ENCODE results near the gene CEP112. TPM values are rescaled to one million over a fixed set of nuclear protein-coding genes. Genes with fewer than 3 reads are reported as not detected.
A peak's percentile ranks its signal among the peaks of the same experiment; 100 is the strongest.

Gene CEP112
- total and polyA plus RNA-seq, 7 experiments from 2014 or later = 0.08 to 2.5 (median 0.66) TPM; not detected in 1

DNA sequence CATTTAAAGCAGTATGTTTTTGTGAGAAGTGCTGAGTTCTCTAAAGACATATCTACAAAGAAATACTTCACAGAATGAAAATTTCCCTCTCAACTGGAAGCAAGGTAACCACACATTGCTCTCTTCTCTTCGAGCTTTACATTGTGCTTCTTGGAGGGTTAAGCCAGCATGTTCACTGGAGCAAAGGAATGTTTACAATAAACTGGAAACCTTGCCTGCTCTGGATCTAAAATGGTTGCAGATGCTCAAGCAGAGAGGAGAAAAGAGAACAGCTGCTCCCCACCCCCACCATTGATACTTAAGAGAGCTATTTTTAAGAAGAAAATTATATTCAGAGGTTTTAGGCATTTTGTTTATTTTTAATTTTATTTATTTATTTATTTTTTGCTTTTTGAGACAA lies 213.1 kb downstream of the CEP112 start:
- H3K36me3 Mint-ChIP-seq = no peaks in the 10 kb centered on the region
- POLR2A ChIA-PET = no interaction called here
- Histone ChIP-seq H3K4me1 (ENCODE audit: control insufficient read depth in 2 of 2, insufficient read depth in 2 of 2, low read length in 2 of 2) (no peaks in the 10 kb centered on the region), H3K36me3 (ENCODE audit: control insufficient read depth in 2 of 3, insufficient read depth in 3 of 3, low read length in 3 of 3) (no peaks in the 10 kb centered on the region), H3K4me3 (ENCODE audit: low read length) (no peak overlapping the region), H3K9me3 (ENCODE audit: control insufficient read depth in 2 of 3, low read length in 3 of 3) (no peaks in the 10 kb centered on the region), H3K27ac (ENCODE audit: low read depth, low read length) (no peak overlapping the region), H3K27me3 (ENCODE audit: control insufficient read depth in 2 of 2, insufficient read depth in 2 of 2, low read length in 2 of 2) (no peaks in the 10 kb centered on the region)
- H3K27ac Mint-ChIP-seq = no peak overlapping the region
- ATAC-seq (no peak), DNase-seq (no peak)
- CTCF ChIA-PET = no interaction called here
- H3K27me3 Mint-ChIP-seq = peaks cover 0 to 19% (median 12%) of the 10 kb centered on the region in 5 donors
- H3K4me1 Mint-ChIP-seq = no peaks in the 10 kb centered on the region
- intact Hi-C loops (cut with micrococcal nuclease) = no loop called here
- H3K9me3 Mint-ChIP-seq = peaks cover 0 to 2% (median 0%) of the 10 kb centered on the region in 11 donors
- no peak overlapping the region for H3K4me3 Mint-ChIP-seq

DNA sequence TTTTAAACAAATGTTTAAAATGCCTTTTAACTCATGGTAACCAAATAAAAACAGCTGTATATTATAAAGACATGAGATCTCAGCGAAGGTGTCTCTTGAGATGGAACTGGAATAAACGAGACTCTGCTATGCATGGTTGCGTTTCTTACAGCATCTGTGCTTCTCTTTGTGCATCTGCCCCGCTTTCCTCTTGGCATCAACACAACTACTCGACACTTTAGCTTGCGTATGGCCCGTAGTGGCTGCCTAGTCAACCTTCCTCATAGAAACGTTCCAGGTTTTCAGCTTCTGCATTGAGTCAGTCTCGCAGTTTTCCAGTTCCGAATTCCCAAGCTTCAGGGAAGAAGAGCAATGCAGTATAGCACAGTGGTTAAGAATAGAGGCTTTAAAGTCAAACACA lies 214.9 kb downstream of the CEP112 start:
- no peak for DNase-seq
- Mint-ChIP-seq H3K36me3 (no peaks in the 10 kb centered on the region), H3K4me1 (no peaks in the 10 kb centered on the region), H3K4me3 (no peak overlapping the region), H3K27me3 (peaks cover 0 to 19% (median 15%) of the 10 kb centered on the region in 5 donors), H3K9me3 (peaks cover 0 to 2% (median 0%) of the 10 kb centered on the region in 11 donors), H3K27ac (no peak overlapping the region)
- ChIA-PET CTCF (no interaction called here), POLR2A (no interaction called here)
- Histone ChIP-seq H3K4me3 (ENCODE audit: low read length) (no peak overlapping the region), H3K27ac (ENCODE audit: low read depth, low read length) (no peak overlapping the region), H3K9me3 (ENCODE audit: control insufficient read depth in 2 of 3, low read length in 3 of 3) (no peaks in the 10 kb centered on the region), H3K4me1 (ENCODE audit: control insufficient read depth in 2 of 2, insufficient read depth in 2 of 2, low read length in 2 of 2) (no peaks in the 10 kb centered on the region), H3K36me3 (ENCODE audit: control insufficient read depth in 2 of 3, insufficient read depth in 3 of 3, low read length in 3 of 3) (no peaks in the 10 kb centered on the region), H3K27me3 (ENCODE audit: control insufficient read depth in 2 of 2, insufficient read depth in 2 of 2, low read length in 2 of 2) (no peaks in the 10 kb centered on the region)
- ATAC-seq = no peak
- intact Hi-C loops (cut with micrococcal nuclease) = no loop called here

DNA sequence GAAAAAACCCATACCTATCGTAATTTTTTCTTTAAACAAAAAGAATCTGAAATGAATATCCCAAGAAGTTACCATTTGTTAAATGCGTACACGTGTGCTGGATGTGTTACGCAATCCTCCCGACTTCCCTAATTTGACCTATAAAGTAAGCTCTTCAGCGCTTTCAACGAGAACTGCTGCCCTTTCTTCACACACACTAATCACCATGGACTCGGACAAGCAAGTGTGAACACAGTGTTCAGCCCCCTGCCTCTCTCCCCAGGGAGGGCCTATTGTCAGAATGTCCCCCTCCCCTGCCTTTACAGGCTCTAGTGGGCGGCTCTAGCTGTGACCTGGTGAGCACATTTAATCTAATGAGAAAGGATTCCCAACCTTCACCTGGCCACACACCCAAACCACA lies 216.1 kb downstream of the CEP112 start:
- H3K27ac Mint-ChIP-seq = peak overlapping the region in 1 of 9 donors; percentile 26
- no peak for ATAC-seq

GRCh38 chr17:65973237-65973636 lies 218.7 kb downstream of the CEP112 start:
- Mint-ChIP-seq H3K36me3 (no peaks in the 10 kb centered on the region), H3K27ac (no peak overlapping the region), H3K9me3 (peaks cover 0 to 9% (median 0%) of the 10 kb centered on the region in 11 donors), H3K4me1 (no peaks in the 10 kb centered on the region), H3K27me3 (peaks cover 0 to 15% (median 9%) of the 10 kb centered on the region in 5 donors), H3K4me3 (no peak overlapping the region)
- Histone ChIP-seq H3K36me3 (ENCODE audit: control insufficient read depth in 2 of 3, insufficient read depth in 3 of 3, low read length in 3 of 3) (no peaks in the 10 kb centered on the region), H3K27ac (ENCODE audit: low read depth, low read length) (no peak overlapping the region), H3K4me3 (ENCODE audit: low read length) (no peak overlapping the region), H3K27me3 (ENCODE audit: control insufficient read depth in 2 of 2, insufficient read depth in 2 of 2, low read length in 2 of 2) (no peaks in the 10 kb centered on the region), H3K4me1 (ENCODE audit: control insufficient read depth in 2 of 2, insufficient read depth in 2 of 2, low read length in 2 of 2) (no peaks in the 10 kb centered on the region), H3K9me3 (ENCODE audit: control insufficient read depth in 2 of 3, low read length in 3 of 3) (peaks cover 0 to 4% (median 0%) of the 10 kb centered on the region in 3 experiments)
- ATAC-seq = no peak
- ChIA-PET POLR2A (no interaction called here), CTCF (no interaction called here)
- intact Hi-C loops (cut with micrococcal nuclease) = no loop called here
- DNase-seq = no peak

More for the DNA sequence above, 216.1 kb downstream of the CEP112 start:
- no peak for DNase-seq
- Histone ChIP-seq H3K4me3 (ENCODE audit: low read length) (no peak overlapping the region), H3K27me3 (ENCODE audit: control insufficient read depth in 2 of 2, insufficient read depth in 2 of 2, low read length in 2 of 2) (no peaks in the 10 kb centered on the region), H3K27ac (ENCODE audit: low read depth, low read length) (no peak overlapping the region), H3K36me3 (ENCODE audit: control insufficient read depth in 2 of 3, insufficient read depth in 3 of 3, low read length in 3 of 3) (no peaks in the 10 kb centered on the region), H3K4me1 (ENCODE audit: control insufficient read depth in 2 of 2, insufficient read depth in 2 of 2, low read length in 2 of 2) (no peaks in the 10 kb centered on the region), H3K9me3 (ENCODE audit: control insufficient read depth in 2 of 3, low read length in 3 of 3) (no peaks in the 10 kb centered on the region)
- Mint-ChIP-seq H3K27me3 (peaks cover 0 to 16% (median 15%) of the 10 kb centered on the region in 5 donors), H3K36me3 (no peaks in the 10 kb centered on the region), H3K4me3 (no peak overlapping the region), H3K9me3 (peaks cover 0 to 6% (median 0%) of the 10 kb centered on the region in 11 donors), H3K4me1 (no peaks in the 10 kb centered on the region)
- POLR2A ChIA-PET = no interaction called here
- CTCF ChIA-PET = no interaction called here
- intact Hi-C loops (cut with micrococcal nuclease) = no loop called here

- peaks cover 0 to 12% (median 1%) of the 10 kb centered on the region in 11 donors for H3K9me3 Mint-ChIP-seq
- H3K4me1 Mint-ChIP-seq = no peaks in the 10 kb centered on the region
- H3K9me3 ChIP-seq (ENCODE audit: control insufficient read depth in 2 of 3, low read length in 3 of 3) = peaks cover 0 to 4% (median 0%) of the 10 kb centered on the region in 3 experiments
- DNase-seq (no peak), ATAC-seq (no peak)
- no peaks in the 10 kb centered on the region for H3K27me3 ChIP-seq (ENCODE audit: control insufficient read depth in 2 of 2, insufficient read depth in 2 of 2, low read length in 2 of 2)
- CTCF ChIA-PET = no interaction called here
- H3K36me3 ChIP-seq (ENCODE audit: control insufficient read depth in 2 of 3, insufficient read depth in 3 of 3, low read length in 3 of 3) = no peaks in the 10 kb centered on the region
- no peak overlapping the region for H3K27ac Mint-ChIP-seq
- intact Hi-C loops (cut with micrococcal nuclease) = no loop called here
- POLR2A ChIA-PET = no interaction called here
- H3K36me3 Mint-ChIP-seq = peaks cover 0 to 4% (median 0%) of the 10 kb centered on the region in 5 donors
- H3K4me1 ChIP-seq (ENCODE audit: control insufficient read depth in 2 of 2, insufficient read depth in 2 of 2, low read length in 2 of 2) = no peaks in the 10 kb centered on the region
- H3K4me3 Mint-ChIP-seq = no peak overlapping the region
- H3K27me3 Mint-ChIP-seq = no peaks in the 10 kb centered on the region
- H3K27ac ChIP-seq (ENCODE audit: low read depth, low read length) = no peak overlapping the region
- no peak overlapping the region for H3K4me3 ChIP-seq (ENCODE audit: low read length)
Measured at GRCh38 chr17:65967372-65967771, 224.6 kb downstream of the CEP112 start.

GRCh38 chr17:65966072-65966695 lies 225.7 kb downstream of the CEP112 start:
- no peak for ATAC-seq
- no peaks in the 10 kb centered on the region for H3K4me1 ChIP-seq (ENCODE audit: control insufficient read depth in 2 of 2, insufficient read depth in 2 of 2, low read length in 2 of 2)

GRCh38 chr17:65963179-65963578 lies 228.8 kb downstream of the CEP112 start:
- H3K4me3 Mint-ChIP-seq = no peak overlapping the region
- ATAC-seq = no peak

More at GRCh38 chr17:65966072-65966695, 225.7 kb downstream of the CEP112 start:
- ChIA-PET CTCF (no interaction called here), POLR2A (no interaction called here)
- Mint-ChIP-seq H3K4me3 (no peak overlapping the region), H3K27ac (no peak overlapping the region), H3K9me3 (peaks cover 0 to 8% (median 1%) of the 10 kb centered on the region in 11 donors), H3K36me3 (peaks cover 0 to 4% (median 0%) of the 10 kb centered on the region in 5 donors), H3K4me1 (no peaks in the 10 kb centered on the region), H3K27me3 (no peaks in the 10 kb centered on the region)
- H3K27ac ChIP-seq (ENCODE audit: low read depth, low read length) = no peak overlapping the region
- intact Hi-C loops (cut with micrococcal nuclease) = no loop called here
- peaks cover 0 to 4% (median 0%) of the 10 kb centered on the region in 3 experiments for H3K9me3 ChIP-seq (ENCODE audit: control insufficient read depth in 2 of 3, low read length in 3 of 3)
- no peaks in the 10 kb centered on the region for H3K36me3 ChIP-seq (ENCODE audit: control insufficient read depth in 2 of 3, insufficient read depth in 3 of 3, low read length in 3 of 3)
- no peak for DNase-seq
- H3K27me3 ChIP-seq (ENCODE audit: control insufficient read depth in 2 of 2, insufficient read depth in 2 of 2, low read length in 2 of 2) = no peaks in the 10 kb centered on the region
- no peak overlapping the region for H3K4me3 ChIP-seq (ENCODE audit: low read length)

More at GRCh38 chr17:65963179-65963578, 228.8 kb downstream of the CEP112 start:
- Mint-ChIP-seq H3K27ac (no peak overlapping the region), H3K36me3 (peaks cover 0 to 4% (median 0%) of the 10 kb centered on the region in 5 donors), H3K9me3 (peaks cover 0 to 8% (median 2%) of the 10 kb centered on the region in 11 donors), H3K27me3 (no peaks in the 10 kb centered on the region), H3K4me1 (no peaks in the 10 kb centered on the region)
- Histone ChIP-seq H3K4me3 (ENCODE audit: low read length) (no peak overlapping the region), H3K27ac (ENCODE audit: low read depth, low read length) (no peak overlapping the region), H3K9me3 (ENCODE audit: control insufficient read depth in 2 of 3, low read length in 3 of 3) (peaks cover 0 to 13% (median 0%) of the 10 kb centered on the region in 3 experiments), H3K36me3 (ENCODE audit: control insufficient read depth in 2 of 3, insufficient read depth in 3 of 3, low read length in 3 of 3) (no peaks in the 10 kb centered on the region), H3K4me1 (ENCODE audit: control insufficient read depth in 2 of 2, insufficient read depth in 2 of 2, low read length in 2 of 2) (no peaks in the 10 kb centered on the region), H3K27me3 (ENCODE audit: control insufficient read depth in 2 of 2, insufficient read depth in 2 of 2, low read length in 2 of 2) (no peaks in the 10 kb centered on the region)
- CTCF ChIA-PET = no interaction called here
- intact Hi-C loops (cut with micrococcal nuclease) = no loop called here
- DNase-seq = no peak
- POLR2A ChIA-PET = no interaction called here
